HepG2 (cell line): Measurements from ENCODE around the gene PLCB1. TPM values are rescaled to one million over a fixed set of nuclear protein-coding genes. Genes with fewer than 3 reads are reported as not detected.
A peak's percentile ranks its signal among the peaks of the same experiment; 100 is the strongest.

Experiments used
- ATAC-seq: fragments of 200-7000 bp; cut with Tn5 transposase; 3 replicates; pipeline ENCODE4 v1.9.1; 2020; ENCODE audit warnings: mild to moderate bottlenecking, moderate library complexity
- BruUV-seq: library from RNA; stranded (reverse); fragments of 400-500 nt; replicated peaks from 2 replicates; lab custom pipeline; 2021; lab: Mats Ljungman, UMichigan
- CTCF ChIA-PET: fragments of 300-600 bp; formaldehyde crosslinking; extraction: SDS; loops from one replicate; lab custom pipeline; 2021; ENCODE audit warnings: low total read pairs, inconsistent platforms, low intra/inter-chr PET ratio; lab: Yijun Ruan, JAX
- POLR2A ChIA-PET: fragments of 350-600 bp; sonication (Branson Sonifier 250); formaldehyde crosslinking; loops from one replicate; lab custom pipeline; 2020; ENCODE audit warnings: antibody characterized with exemption, inconsistent platforms; lab: Yijun Ruan, JAX
- DNase-seq: peaks from one replicate; pipeline ENCODE4 v3.0.0-alpha.2; 2015; ENCODE audit warnings: low spot score
- FAIRE-seq: peaks from 3 replicates; lab custom pipeline; 2011; peaks lifted over from hg19 to GRCh38; lab: Jason Lieb, UNC
- H2AFZ ChIP-seq: one replicate; pipeline ENCODE4 v1.6.1; 2011; ENCODE audit warnings: low read length, inconsistent platforms
- H3K27ac ChIP-seq: fragments of 300-600 bp; 3 replicates; pipeline ENCODE4 v1.8.0; 2011; ENCODE audit warnings: mixed run types, mild to moderate bottlenecking, mixed read lengths, low read length, inconsistent platforms; ENCODE audit not compliant: insufficient read depth; ENCODE audit errors: extremely low read length
- H3K27me3 ChIP-seq, 2 experiments: fragments of 200-600 bp in 1 of 2; 2 replicates in 1 of 2; 3 replicates in 1 of 2; pipeline versions ENCODE4 v1.6.0 to v1.8.0; 2011; ENCODE audit warnings: low read length in 2 of 2, mild to moderate bottlenecking in 2 of 2, moderate library complexity in 2 of 2, inconsistent platforms in 1 of 2; ENCODE audit not compliant: insufficient read depth in 2 of 2, control insufficient read depth in 1 of 2
- H3K36me3 ChIP-seq, 2 experiments: fragments of 200-600 bp in 1 of 2; replicated peaks in 1 of 2; 2 replicates in 1 of 2; 3 replicates in 1 of 2; pipeline versions ENCODE4 v1.5.1 to v1.8.0; 2011; ENCODE audit warnings: low read length in 2 of 2, inconsistent platforms in 1 of 2; ENCODE audit not compliant: insufficient read depth in 2 of 2, control insufficient read depth in 1 of 2
- H3K4me1 ChIP-seq: 2 replicates; pipeline ENCODE4 v1.5.1; 2012; ENCODE audit warnings: low read length, inconsistent platforms; ENCODE audit not compliant: insufficient read depth
- H3K4me2 ChIP-seq: 2 replicates; pipeline ENCODE4 v1.6.0; 2011; ENCODE audit warnings: low read depth, low read length, inconsistent platforms
- H3K4me3 ChIP-seq, 3 experiments: fragments of 200-600 bp in 1 of 3; sonication (generic), shearing (Covaris generic) in 1 of 3; replicated peaks in 1 of 3; 2 replicates each; pipeline ENCODE4 v1.5.1; 2011 to 2016; ENCODE audit warnings: low read length in 3 of 3, inconsistent platforms in 2 of 3, low read depth in 2 of 3, mild to moderate bottlenecking in 2 of 3, control low read depth in 1 of 3, mixed read lengths in 1 of 3; ENCODE audit not compliant: insufficient read depth in 1 of 3
- H3K79me2 ChIP-seq: one replicate; pipeline ENCODE4 v1.6.1; 2011; ENCODE audit warnings: low read length, inconsistent platforms; ENCODE audit not compliant: insufficient read depth
- H3K9ac ChIP-seq: 2 replicates; pipeline ENCODE4 v1.6.0; 2011; ENCODE audit warnings: mild to moderate bottlenecking, low read depth, low read length, inconsistent platforms; ENCODE audit not compliant: insufficient read depth
- H3K9me3 ChIP-seq: 2 replicates; pipeline ENCODE4 v1.5.1; 2012; ENCODE audit warnings: mild to moderate bottlenecking, low read length
- H4K20me1 ChIP-seq: 2 replicates; pipeline ENCODE4 v1.6.0; 2011; ENCODE audit warnings: inconsistent platforms, mild to moderate bottlenecking, low read length, moderate library complexity; ENCODE audit not compliant: insufficient read depth
- ATF4 ChIP-seq, 2 experiments: fragments of 450-650 bp in 1 of 2; sonication (generic) in 1 of 2; formaldehyde crosslinking; IDR thresholded peaks; 2 replicates each; pipeline versions ENCODE4 v1.5.0 to v1.8.0; 2020 to 2022; ENCODE audit warnings: mild to moderate bottlenecking in 1 of 2, missing genetic modification reagents in 1 of 2
- DPF2 ChIP-seq: sonication (generic); formaldehyde crosslinking; IDR thresholded peaks from 2 replicates; pipeline ENCODE4 v1.4.0; 2020; ENCODE audit warnings: mild to moderate bottlenecking, low read depth, missing genetic modification reagents, borderline replicate concordance
- HHEX ChIP-seq: IDR thresholded peaks from 2 replicates; pipeline ENCODE4 v1.6.1; 2016; ENCODE audit warnings: control low read depth
- HOXA5 ChIP-seq: sonication (generic); formaldehyde crosslinking; IDR thresholded peaks from 2 replicates; pipeline ENCODE4 v1.4.0; 2020; ENCODE audit warnings: missing genetic modification reagents
- HOXD1 ChIP-seq: sonication (generic); formaldehyde crosslinking; IDR thresholded peaks from 2 replicates; pipeline ENCODE4 v1.5.0; 2020; ENCODE audit warnings: missing genetic modification reagents
- KDM2A ChIP-seq: sonication (generic); formaldehyde crosslinking; IDR thresholded peaks from 2 replicates; pipeline ENCODE4 v1.4.0; 2020; ENCODE audit warnings: low read depth, missing genetic modification reagents, borderline replicate concordance
- KLF12 ChIP-seq: sonication (generic); formaldehyde crosslinking; IDR thresholded peaks from 2 replicates; pipeline ENCODE4 v1.4.0; 2020; ENCODE audit warnings: missing genetic modification reagents, borderline replicate concordance
- MIER2 ChIP-seq: IDR thresholded peaks from 2 replicates; pipeline ENCODE4 v1.6.1; 2016; ENCODE audit warnings: missing biosample characterization, missing genetic modification reagents
- NKX3-1 ChIP-seq: sonication (generic); formaldehyde crosslinking; IDR thresholded peaks from 2 replicates; pipeline ENCODE4 v1.5.0; 2020; ENCODE audit warnings: missing genetic modification reagents
- NR2F2 ChIP-seq: IDR thresholded peaks from 2 replicates; pipeline ENCODE4 v1.6.1; 2012; ENCODE audit warnings: low read depth, inconsistent platforms, borderline replicate concordance
- RFX3 ChIP-seq: IDR thresholded peaks from 2 replicates; pipeline ENCODE4 v1.6.1; 2016; ENCODE audit warnings: missing biosample characterization, missing genetic modification reagents
- SMC3 ChIP-seq: IDR thresholded peaks from 2 replicates; pipeline ENCODE4 v1.6.1; 2011; ENCODE audit warnings: low read length, improper control_type of control experiment
- TCF12 ChIP-seq, 2 experiments: fragments of 450-650 bp in 1 of 2; sonication (generic) in 1 of 2; formaldehyde crosslinking in 1 of 2; IDR thresholded peaks; 2 replicates each; pipeline versions ENCODE4 v1.6.1 to v1.8.0; 2017 to 2022; ENCODE audit warnings: antibody characterized with exemption in 1 of 2, mild to moderate bottlenecking in 1 of 2, missing genetic modification reagents in 1 of 2, moderate library complexity in 1 of 2
- ZFY ChIP-seq: sonication (generic); formaldehyde crosslinking; IDR thresholded peaks from 2 replicates; pipeline ENCODE4 v1.4.0; 2020; ENCODE audit warnings: missing genetic modification reagents
- ZGPAT ChIP-seq: IDR thresholded peaks from 2 replicates; pipeline ENCODE4 v1.6.1; 2016; ENCODE audit warnings: mild to moderate bottlenecking
- ZKSCAN8 ChIP-seq: IDR thresholded peaks from 2 replicates; pipeline ENCODE4 v1.6.1; 2016; ENCODE audit warnings: borderline replicate concordance, missing genetic modification reagents, missing compliant biosample characterization
- ZNF292 ChIP-seq: sonication (generic); formaldehyde crosslinking; IDR thresholded peaks from 2 replicates; pipeline ENCODE4 v1.8.1; 2022; ENCODE audit warnings: mild to moderate bottlenecking, low read depth, missing genetic modification reagents, borderline replicate concordance
- ZNF609 ChIP-seq: sonication (generic); formaldehyde crosslinking; IDR thresholded peaks from 2 replicates; pipeline ENCODE4 v1.4.0; 2020; ENCODE audit warnings: mild to moderate bottlenecking, missing genetic modification reagents, borderline replicate concordance
- WGBS: methylation state at CpG from one replicate; pipeline ENCODE4 v1.1.6; 2017; ENCODE audit warnings: low lambda C conversion rate; 5-methylcytosine and 5-hydroxymethylcytosine counted together
- in situ Hi-C: cut with HindIII; loops from 2 replicates; pipeline ENCODE4 v1.10.0; 2017; ENCODE audit warnings: low pct_unique_long_range_greater_than_20kb; ENCODE audit not compliant: extremely low pct_ligation_motif_present
- intact Hi-C: fragments of 100-400 bp; cut with micrococcal nuclease; formaldehyde crosslinking; loops from one replicate; pipeline ENCODE4 v1.10.0; 2022; ENCODE audit not compliant: unreplicated experiment
- polyA plus RNA-seq, 8 experiments: library from polyadenylated mRNA; depleted of rRNA in 3 of 8; stranded (reverse) in 7 of 8; unstranded in 1 of 8; fragments of >200 nt; fragmentation: Illumina TruSeq in 4 of 8; extraction: Trizol in 4 of 8; gene quantifications; 2 replicates each; pipeline versions ENCODE4 v1.2.1 to v1.2.3, GENCODE V29; 2011 to 2016; ENCODE audit warnings: low read depth in 4 of 8, missing spikeins in 1 of 8, mixed read lengths in 1 of 8; ENCODE audit not compliant: insufficient read depth in 1 of 8
- total RNA-seq, 5 experiments: library from RNA; depleted of rRNA; stranded (reverse); fragments of >200 nt; fragmentation: Illumina TruSeq; extraction: Trizol; gene quantifications; 2 replicates each; pipeline ENCODE4 v1.2.3, GENCODE V29; 2016; ENCODE audit warnings: low read depth in 1 of 5

Gene PLCB1
- total and polyA plus RNA-seq, 2 of the 13 experiments (the other 11 are each of a cell fraction or from before 2014, with no cell fraction given), result 42.4 to 55.9 TPM

DNA sequence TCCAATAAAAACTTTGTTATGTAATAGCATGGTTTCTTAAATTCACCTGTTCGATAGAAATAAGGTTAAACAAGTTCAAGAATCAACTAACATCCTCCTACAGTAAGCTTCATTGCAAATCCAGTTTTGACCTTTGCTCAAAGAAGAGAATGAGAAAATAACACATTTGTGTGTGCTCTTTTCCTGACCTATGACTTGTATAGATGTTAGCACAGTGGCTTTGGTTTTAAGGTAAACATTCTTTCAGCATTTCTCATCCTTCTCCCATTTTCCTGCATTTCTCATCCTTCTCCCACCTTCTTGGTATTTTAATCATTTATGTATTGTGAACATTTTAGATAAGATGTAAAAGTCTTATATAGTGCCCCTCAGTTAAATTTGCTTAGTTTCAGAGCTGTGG lies 73.9 kb downstream of the PLCB1 start:
- WGBS, result 0% methylated on average over 1 of the region's 1 CpG
- Histone ChIP-seq H3K4me2 (peak overlapping the region; percentile 30; the same call in 1 of the 2 replicates), H4K20me1 (no peaks in the 10 kb centered on the region), H3K27me3 (no peaks in the 10 kb centered on the region), H3K4me1 (peaks cover 66% of the 10 kb centered on the region), H3K27ac (peak overlapping the region; percentile 39), H3K79me2 (peaks cover 47% of the 10 kb centered on the region), H3K36me3 (peaks cover 0 to 2% of the 10 kb centered on the region in 2 experiments; a peak in 1 of 5 replicates), H3K9me3 (no peaks in the 10 kb centered on the region), H2AFZ (no peak overlapping the region), H3K9ac (no peak overlapping the region), H3K4me3 (no peak overlapping the region)
- DNase-seq, result peak; percentile 95
- intact Hi-C loops (loop anchor here (1.0 to 5.0 kb wide), 3 partner anchors 16 to 101 kb away; no protein-coding TSS in a partner anchor), in situ Hi-C loops (no loop called here)
- peak; percentile 95 for ATAC-seq
- no TSS peak for BruUV-seq
- peak; percentile 70 for FAIRE-seq
- CTCF ChIA-PET, result no interaction called here
- POLR2A ChIA-PET, result interaction anchor here (1.3 to 2.3 kb wide), 3 partner anchors 16 to 49 kb away, joined by 4 to 16 read pairs (median 7); no protein-coding TSS in a partner anchor
- TF ChIP-seq RFX3 (CRISPR knock-in tag), result no peak; the same call in 1 of the 2 replicates
- peak; percentile 99 for TF ChIP-seq NR2F2
- peak; percentile 73 for TF ChIP-seq HOXD1 (CRISPR knock-in tag)
- peak; percentile 92 for TF ChIP-seq ZGPAT (CRISPR knock-in tag)
- TF ChIP-seq ZFY (CRISPR knock-in tag), result no peak
- TF ChIP-seq SMC3, result peak; percentile 22; the same call in 1 of the 2 replicates
- TF ChIP-seq HOXA5 (CRISPR knock-in tag), result peak; percentile 88
- TF ChIP-seq ATF4 (CRISPR knock-in tag; IDR thresholded peaks at IDR 0.05), result peak in 1 of 2 experiments; percentile 73; a peak in 2 of 4 replicates
- no peak for TF ChIP-seq KLF12
- TF ChIP-seq KDM2A (CRISPR knock-in tag), result no peak
- no peak for TF ChIP-seq MIER2
- TF ChIP-seq NKX3-1 (CRISPR knock-in tag), result peak; percentile 20; the same call in 1 of the 2 replicates
- peak; percentile 87 for TF ChIP-seq HHEX (CRISPR knock-in tag)
- TF ChIP-seq ZNF609 (CRISPR knock-in tag), result peak; percentile 95
- TF ChIP-seq ZNF292, result peak; percentile 48; the same call in 1 of the 2 replicates
- TF ChIP-seq TCF12 (IDR thresholded peaks at IDR 0.05), result no peak
- TF ChIP-seq TCF12 (CRISPR knock-in tag; IDR thresholded peaks at IDR 0.05), result peak; percentile 74; the same call in 1 of the 2 replicates
- TF ChIP-seq DPF2 (CRISPR knock-in tag), result peak; percentile 93
- TF ChIP-seq ZKSCAN8 (CRISPR knock-in tag), result peak; percentile 85; the same call in 1 of the 2 replicates
